GM23338 (cell line): ENCODE results near the gene NRP2. TPM values are rescaled to one million over a fixed set of nuclear protein-coding genes. Genes with fewer than 3 reads are reported as not detected.
A peak's percentile ranks its signal among the peaks of the same experiment; 100 is the strongest.

Experiments
- ATAC-seq: fragments of 200-7000 bp; cut with Tn5 transposase; 3 replicates; pipeline ENCODE4 v1.9.1; 2020
- DNase-seq: peaks from one replicate; pipeline ENCODE4 v3.0.0-alpha.2; 2015; ENCODE audit warnings: low spot score
- H2AFZ ChIP-seq: fragments of 200-600 bp; sonication (generic); 2 replicates; pipeline ENCODE4 v1.8.0; 2016; ENCODE audit warnings: antibody characterized with exemption, mild to moderate bottlenecking, moderate library complexity
- H3F3A ChIP-seq: fragments of 200-600 bp; sonication (generic); replicated peaks from 2 replicates; pipeline ENCODE4 v1.8.0; 2017; ENCODE audit warnings: antibody characterized with exemption, mixed run types, low read depth
- H3K27ac ChIP-seq: fragments of 200-600 bp; sonication (generic); 2 replicates; pipeline ENCODE4 v1.6.1; 2016; ENCODE audit warnings: low read depth
- H3K27me3 ChIP-seq: fragments of 200-600 bp; sonication (generic); 2 replicates; pipeline ENCODE4 v1.8.0; 2016; ENCODE audit warnings: mild to moderate bottlenecking, mixed run types, moderate library complexity; ENCODE audit not compliant: insufficient read depth
- H3K36me3 ChIP-seq: fragments of 200-600 bp; sonication (generic); 2 replicates; pipeline ENCODE4 v1.8.0; 2016; ENCODE audit warnings: mild to moderate bottlenecking; ENCODE audit not compliant: insufficient read depth
- H3K4me1 ChIP-seq: fragments of 200-600 bp; sonication (generic); 2 replicates; pipeline ENCODE4 v1.8.0; 2016; ENCODE audit warnings: mild to moderate bottlenecking, moderate library complexity; ENCODE audit not compliant: insufficient read depth
- H3K4me2 ChIP-seq: fragments of 200-600 bp; sonication (generic); 2 replicates; pipeline ENCODE4 v1.7.1; 2017; ENCODE audit warnings: mixed run types
- H3K4me3 ChIP-seq: fragments of 200-600 bp; sonication (generic); 2 replicates; pipeline ENCODE4 v1.6.1; 2016; ENCODE audit warnings: mixed run types
- H3K79me2 ChIP-seq: fragments of 200-600 bp; sonication (generic); replicated peaks from 2 replicates; pipeline ENCODE4 v1.8.0; 2017; ENCODE audit warnings: mild to moderate bottlenecking; ENCODE audit not compliant: insufficient read depth
- H3K9me2 ChIP-seq: fragments of 200-600 bp; sonication (generic); 2 replicates; pipeline ENCODE4 v1.8.0; 2017; ENCODE audit not compliant: insufficient read depth
- H4K20me1 ChIP-seq: fragments of 200-600 bp; sonication (generic); replicated peaks from 2 replicates; pipeline ENCODE4 v1.8.0; 2017; ENCODE audit warnings: mild to moderate bottlenecking; ENCODE audit not compliant: insufficient read depth
- H3K27ac Mint-ChIP-seq: 2 replicates; pipeline ENCODE4 v1.8.0; 2020; ENCODE audit warnings: inconsistent platforms, mild to moderate bottlenecking, moderate library complexity, mixed read lengths
- H3K27me3 Mint-ChIP-seq: 3 replicates; pipeline ENCODE4 v1.8.0; 2022; ENCODE audit warnings: low read depth, mild to moderate bottlenecking, moderate library complexity, mixed read lengths, inconsistent platforms; ENCODE audit not compliant: insufficient read depth, poor library complexity
- H3K36me3 Mint-ChIP-seq: 3 replicates; pipeline ENCODE4 v1.8.0; 2021; ENCODE audit warnings: low read depth, mild to moderate bottlenecking, inconsistent platforms, moderate library complexity, mixed read lengths
- H3K4me1 Mint-ChIP-seq: 3 replicates; pipeline ENCODE4 v1.8.0; 2020; ENCODE audit warnings: mild to moderate bottlenecking, inconsistent platforms, mixed read lengths
- H3K4me3 Mint-ChIP-seq: 3 replicates; pipeline ENCODE4 v1.8.0; 2021; ENCODE audit warnings: moderate library complexity, mild to moderate bottlenecking, inconsistent platforms, mixed read lengths
- H3K9me3 Mint-ChIP-seq: 3 replicates; pipeline ENCODE4 v1.8.0; 2020; ENCODE audit warnings: moderate library complexity, mild to moderate bottlenecking, inconsistent platforms, mixed read lengths
- CREB1 ChIP-seq: fragments of 250-450 bp; sonication (Bioruptor Pico); IDR thresholded peaks from 2 replicates; pipeline ENCODE4 v1.5.0; 2020; ENCODE audit warnings: low read depth, mild to moderate bottlenecking, moderate library complexity
- EZH2 ChIP-seq: fragments of 200-600 bp; sonication (generic); IDR thresholded peaks from one replicate; pipeline ENCODE4 v1.8.0; 2017; ENCODE audit warnings: antibody characterized with exemption, mild to moderate bottlenecking, low read depth; ENCODE audit not compliant: unreplicated experiment
- JUNB ChIP-seq: IDR thresholded peaks from one replicate; pipeline ENCODE4 v1.6.1; 2016; ENCODE audit warnings: antibody characterized with exemption; ENCODE audit not compliant: unreplicated experiment
- NANOG ChIP-seq: IDR thresholded peaks from 2 replicates; pipeline ENCODE4 v1.6.1; 2016; ENCODE audit warnings: antibody characterized with exemption, borderline replicate concordance
- POLR2AphosphoS5 ChIP-seq: IDR thresholded peaks from 2 replicates; pipeline ENCODE4 v1.6.1; 2016; ENCODE audit warnings: antibody characterized with exemption, low read depth
- STAT1 ChIP-seq: IDR thresholded peaks from one replicate; pipeline ENCODE4 v1.6.1; 2016; ENCODE audit warnings: antibody characterized with exemption; ENCODE audit not compliant: unreplicated experiment
- ZNF331 ChIP-seq: fragments of 250-450 bp; sonication (Bioruptor Pico); IDR thresholded peaks from 2 replicates; pipeline ENCODE4 v1.5.0; 2020; ENCODE audit warnings: low read depth, mild to moderate bottlenecking, moderate library complexity
- polyA plus RNA-seq: library from polyadenylated mRNA; unstranded; fragments of >200 nt; fragmentation: Nextera tagmentation; extraction: Ambion mirVana; gene quantifications from 2 replicates; pipeline ENCODE4 v1.2.1, GENCODE V29; 2016
- total RNA-seq: library from RNA; depleted of rRNA; stranded (reverse); fragments of >200 nt; shearing (Covaris generic); gene quantifications from 2 replicates; pipeline ENCODE4 v1.2.3, GENCODE V29; 2014
- TF ChIP-seq, protein P1 (sequence below): IDR thresholded peaks from one replicate; pipeline ENCODE4 v1.6.1; 2018; ENCODE audit warnings: antibody characterized with exemption; ENCODE audit not compliant: unreplicated experiment
- TF ChIP-seq, protein P2 (sequence below), 2 experiments: fragments of 200-600 bp in 1 of 2; sonication (generic) in 1 of 2; conservative IDR thresholded peaks; 2 replicates each; pipeline versions ENCODE4 v1.5.1 to v1.6.1; 2016 to 2017; ENCODE audit warnings: antibody characterized with exemption in 2 of 2, low read depth in 2 of 2, mild to moderate bottlenecking in 2 of 2, moderate library complexity in 1 of 2
- TF ChIP-seq, protein P3 (sequence below): IDR thresholded peaks from 2 replicates; pipeline ENCODE4 v1.6.1; 2016; ENCODE audit warnings: antibody characterized with exemption

The NRP2 gene
- total and polyA plus RNA-seq, 2 experiments from 2014 or later: 18.4 to 22.0 TPM

DNA sequence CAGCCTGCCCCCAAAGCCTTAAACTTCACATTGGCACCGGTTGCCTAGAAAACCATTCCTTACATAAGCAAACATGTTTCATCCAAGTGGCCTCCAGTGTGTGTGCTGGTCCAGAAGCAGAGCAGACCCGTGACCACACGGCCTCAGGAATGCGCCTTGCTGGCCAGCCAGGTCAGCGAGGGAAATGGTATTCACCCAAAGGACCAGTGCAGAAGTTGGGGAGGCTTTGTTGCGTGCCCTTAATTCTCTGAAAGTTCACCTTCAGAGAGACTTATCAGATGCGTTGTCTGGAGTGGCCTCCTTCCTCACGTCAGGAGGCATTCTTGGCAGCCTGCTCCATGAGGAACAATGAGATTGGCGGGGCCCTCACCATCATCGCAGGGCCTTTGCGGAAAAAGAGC lies 25.9 kb downstream of the NRP2 start:
- no peaks in the 10 kb centered on the region for H3K36me3 ChIP-seq
- peaks cover 6% of the 10 kb centered on the region; the same call in 1 of the 2 replicates for H3K79me2 ChIP-seq

DNA sequence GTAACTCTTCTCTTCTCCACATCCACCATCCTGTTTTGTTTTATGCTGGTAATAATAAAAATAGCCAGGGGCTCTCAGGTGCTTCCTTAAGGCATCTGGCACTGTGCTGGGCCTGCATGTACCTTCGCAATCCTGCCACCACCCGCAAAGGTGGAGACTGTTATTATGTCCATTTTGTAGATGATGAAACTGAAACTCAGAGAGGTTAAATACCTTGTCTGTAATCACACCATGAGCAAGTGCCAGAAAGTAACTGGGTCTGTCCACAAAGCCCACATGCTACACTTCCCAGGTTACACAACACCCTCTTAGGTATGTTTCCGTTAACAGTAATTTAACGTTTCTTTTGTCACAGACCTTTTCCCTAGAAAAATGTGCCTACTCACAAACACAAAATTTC lies 27.0 kb downstream of the NRP2 start:
- Histone ChIP-seq H4K20me1 (no peaks in the 10 kb centered on the region; the same call in 1 of the 2 replicates), H3K79me2 (peaks cover 1% of the 10 kb centered on the region; the same call in 1 of the 2 replicates), H3K4me2 (no peak overlapping the region), H3K27me3 (no peaks in the 10 kb centered on the region), H3K4me1 (0 out of 2 replicates have a peak, but pooled peaks cover 4% of the 10 kb centered on the region), H3K9me2 (no peaks in the 10 kb centered on the region), H3F3A (no peaks in the 10 kb centered on the region), H3K36me3 (no peaks in the 10 kb centered on the region), H3K27ac (no peak overlapping the region), H2AFZ (no peak overlapping the region), H3K4me3 (no peak overlapping the region)
- Mint-ChIP-seq H3K36me3 (peaks cover 4% of the 10 kb centered on the region; the same call in 2 of the 3 replicates), H3K9me3 (no peaks in the 10 kb centered on the region), H3K27me3 (peaks cover 5% of the 10 kb centered on the region), H3K4me1 (peaks cover 23% of the 10 kb centered on the region), H3K27ac (peak overlapping the region; percentile 63; the same call in 1 of the 2 replicates), H3K4me3 (no peak overlapping the region)
- no peak for DNase-seq
- ATAC-seq: no peak
- no peak for TF ChIP-seq CREB1
- TF ChIP-seq STAT1: no peak
- TF ChIP-seq, protein P1, sequence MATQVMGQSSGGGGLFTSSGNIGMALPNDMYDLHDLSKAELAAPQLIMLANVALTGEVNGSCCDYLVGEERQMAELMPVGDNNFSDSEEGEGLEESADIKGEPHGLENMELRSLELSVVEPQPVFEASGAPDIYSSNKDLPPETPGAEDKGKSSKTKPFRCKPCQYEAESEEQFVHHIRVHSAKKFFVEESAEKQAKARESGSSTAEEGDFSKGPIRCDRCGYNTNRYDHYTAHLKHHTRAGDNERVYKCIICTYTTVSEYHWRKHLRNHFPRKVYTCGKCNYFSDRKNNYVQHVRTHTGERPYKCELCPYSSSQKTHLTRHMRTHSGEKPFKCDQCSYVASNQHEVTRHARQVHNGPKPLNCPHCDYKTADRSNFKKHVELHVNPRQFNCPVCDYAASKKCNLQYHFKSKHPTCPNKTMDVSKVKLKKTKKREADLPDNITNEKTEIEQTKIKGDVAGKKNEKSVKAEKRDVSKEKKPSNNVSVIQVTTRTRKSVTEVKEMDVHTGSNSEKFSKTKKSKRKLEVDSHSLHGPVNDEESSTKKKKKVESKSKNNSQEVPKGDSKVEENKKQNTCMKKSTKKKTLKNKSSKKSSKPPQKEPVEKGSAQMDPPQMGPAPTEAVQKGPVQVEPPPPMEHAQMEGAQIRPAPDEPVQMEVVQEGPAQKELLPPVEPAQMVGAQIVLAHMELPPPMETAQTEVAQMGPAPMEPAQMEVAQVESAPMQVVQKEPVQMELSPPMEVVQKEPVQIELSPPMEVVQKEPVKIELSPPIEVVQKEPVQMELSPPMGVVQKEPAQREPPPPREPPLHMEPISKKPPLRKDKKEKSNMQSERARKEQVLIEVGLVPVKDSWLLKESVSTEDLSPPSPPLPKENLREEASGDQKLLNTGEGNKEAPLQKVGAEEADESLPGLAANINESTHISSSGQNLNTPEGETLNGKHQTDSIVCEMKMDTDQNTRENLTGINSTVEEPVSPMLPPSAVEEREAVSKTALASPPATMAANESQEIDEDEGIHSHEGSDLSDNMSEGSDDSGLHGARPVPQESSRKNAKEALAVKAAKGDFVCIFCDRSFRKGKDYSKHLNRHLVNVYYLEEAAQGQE: no peak
- no peak for TF ChIP-seq ZNF331 (CRISPR knock-in tag)
- no peak for TF ChIP-seq EZH2
- TF ChIP-seq, protein P2, sequence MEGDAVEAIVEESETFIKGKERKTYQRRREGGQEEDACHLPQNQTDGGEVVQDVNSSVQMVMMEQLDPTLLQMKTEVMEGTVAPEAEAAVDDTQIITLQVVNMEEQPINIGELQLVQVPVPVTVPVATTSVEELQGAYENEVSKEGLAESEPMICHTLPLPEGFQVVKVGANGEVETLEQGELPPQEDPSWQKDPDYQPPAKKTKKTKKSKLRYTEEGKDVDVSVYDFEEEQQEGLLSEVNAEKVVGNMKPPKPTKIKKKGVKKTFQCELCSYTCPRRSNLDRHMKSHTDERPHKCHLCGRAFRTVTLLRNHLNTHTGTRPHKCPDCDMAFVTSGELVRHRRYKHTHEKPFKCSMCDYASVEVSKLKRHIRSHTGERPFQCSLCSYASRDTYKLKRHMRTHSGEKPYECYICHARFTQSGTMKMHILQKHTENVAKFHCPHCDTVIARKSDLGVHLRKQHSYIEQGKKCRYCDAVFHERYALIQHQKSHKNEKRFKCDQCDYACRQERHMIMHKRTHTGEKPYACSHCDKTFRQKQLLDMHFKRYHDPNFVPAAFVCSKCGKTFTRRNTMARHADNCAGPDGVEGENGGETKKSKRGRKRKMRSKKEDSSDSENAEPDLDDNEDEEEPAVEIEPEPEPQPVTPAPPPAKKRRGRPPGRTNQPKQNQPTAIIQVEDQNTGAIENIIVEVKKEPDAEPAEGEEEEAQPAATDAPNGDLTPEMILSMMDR (conservative IDR thresholded peaks at IDR 0.05; ENCODE audit: low read depth in 2 of 2): no peak
- no peak for TF ChIP-seq POLR2AphosphoS5

More for the DNA sequence above, 25.9 kb downstream of the NRP2 start:
- H3K27me3 ChIP-seq: no peaks in the 10 kb centered on the region
- H3K27ac Mint-ChIP-seq: peak overlapping the region; percentile 23; the same call in 1 of the 2 replicates
- H3K4me3 Mint-ChIP-seq: no peak overlapping the region
- no peaks in the 10 kb centered on the region; the same call in 1 of the 2 replicates for H4K20me1 ChIP-seq
- H3K36me3 Mint-ChIP-seq: peaks cover 4% of the 10 kb centered on the region; the same call in 2 of the 3 replicates
- ATAC-seq: no peak
- no peak overlapping the region for H3K4me3 ChIP-seq
- H3K9me3 Mint-ChIP-seq: no peaks in the 10 kb centered on the region
- H2AFZ ChIP-seq: no peak overlapping the region
- no peak overlapping the region for H3K4me2 ChIP-seq
- peaks cover 5% of the 10 kb centered on the region for H3K27me3 Mint-ChIP-seq
- H3K27ac ChIP-seq: no peak overlapping the region
- H3K9me2 ChIP-seq: no peaks in the 10 kb centered on the region
- TF ChIP-seq ZNF331 (CRISPR knock-in tag) (no peak), POLR2AphosphoS5 (no peak), EZH2 (no peak), NANOG (no peak), JUNB (no peak)
- TF ChIP-seq, protein P3, sequence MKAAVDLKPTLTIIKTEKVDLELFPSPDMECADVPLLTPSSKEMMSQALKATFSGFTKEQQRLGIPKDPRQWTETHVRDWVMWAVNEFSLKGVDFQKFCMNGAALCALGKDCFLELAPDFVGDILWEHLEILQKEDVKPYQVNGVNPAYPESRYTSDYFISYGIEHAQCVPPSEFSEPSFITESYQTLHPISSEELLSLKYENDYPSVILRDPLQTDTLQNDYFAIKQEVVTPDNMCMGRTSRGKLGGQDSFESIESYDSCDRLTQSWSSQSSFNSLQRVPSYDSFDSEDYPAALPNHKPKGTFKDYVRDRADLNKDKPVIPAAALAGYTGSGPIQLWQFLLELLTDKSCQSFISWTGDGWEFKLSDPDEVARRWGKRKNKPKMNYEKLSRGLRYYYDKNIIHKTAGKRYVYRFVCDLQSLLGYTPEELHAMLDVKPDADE: no peak
- TF ChIP-seq, protein P2 (conservative IDR thresholded peaks at IDR 0.05; ENCODE audit: low read depth in 2 of 2): no peak
- 0 out of 2 replicates have a peak, but pooled peaks cover 4% of the 10 kb centered on the region for H3K4me1 ChIP-seq
- H3F3A ChIP-seq: no peaks in the 10 kb centered on the region
- H3K4me1 Mint-ChIP-seq: peaks cover 25% of the 10 kb centered on the region
- no peak for DNase-seq
